HepG2 (cell line): ENCODE data around the gene ATG16L2. TPM values are rescaled to one million over a fixed set of nuclear protein-coding genes. Genes with fewer than 3 reads are reported as not detected.

Source experiments
- AFF4 ChIP-seq: sonication (generic); formaldehyde crosslinking; IDR thresholded peaks from 2 replicates; pipeline ENCODE4 v1.4.0; 2020; ENCODE audit warnings: missing genetic modification reagents
- ASH2L ChIP-seq: fragments of 300-600, 200-600 bp; sonication (generic); IDR thresholded peaks from 2 replicates; pipeline ENCODE4 v1.7.0; 2017; ENCODE audit warnings: low read depth, mild to moderate bottlenecking, moderate library complexity, mixed read lengths, low read length; ENCODE audit not compliant: insufficient read length
- MED13 ChIP-seq: sonication (generic); formaldehyde crosslinking; IDR thresholded peaks from 2 replicates; pipeline ENCODE4 v1.5.0; 2020; ENCODE audit warnings: missing genetic modification reagents
- PRMT3 ChIP-seq: sonication (generic); formaldehyde crosslinking; IDR thresholded peaks from 2 replicates; pipeline ENCODE4 v1.8.1; 2022; ENCODE audit warnings: low read depth, mild to moderate bottlenecking, moderate library complexity, missing genetic modification reagents, borderline replicate concordance
- SALL1 ChIP-seq: sonication (generic); formaldehyde crosslinking; IDR thresholded peaks from 2 replicates; pipeline ENCODE4 v1.8.0; 2022; ENCODE audit warnings: mild to moderate bottlenecking, missing genetic modification reagents
- SATB2 ChIP-seq: sonication (generic); formaldehyde crosslinking; IDR thresholded peaks from 2 replicates; pipeline ENCODE4 v1.5.0; 2020; ENCODE audit warnings: missing genetic modification reagents
- SKI ChIP-seq: fragments of 450-650 bp; IDR thresholded peaks from one replicate; pipeline ENCODE4 v1.6.1; 2018; ENCODE audit warnings: mild to moderate bottlenecking; ENCODE audit not compliant: partially characterized antibody
- TSC22D2 ChIP-seq: sonication (generic); formaldehyde crosslinking; IDR thresholded peaks from 2 replicates; pipeline ENCODE4 v1.5.1; 2020; ENCODE audit warnings: missing genetic modification reagents, mild to moderate bottlenecking, borderline replicate concordance
- ZBTB8A ChIP-seq: sonication (generic); formaldehyde crosslinking; IDR thresholded peaks from 2 replicates; pipeline ENCODE4 v1.4.0; 2020; ENCODE audit warnings: mild to moderate bottlenecking, low read depth, missing genetic modification reagents, borderline replicate concordance
- ZNF101 ChIP-seq: sonication (generic); formaldehyde crosslinking; IDR thresholded peaks from 2 replicates; pipeline ENCODE4 v1.4.0; 2020; ENCODE audit warnings: mild to moderate bottlenecking, low read depth, missing genetic modification reagents, borderline replicate concordance
- ZNF850 ChIP-seq: sonication (generic); formaldehyde crosslinking; conservative IDR thresholded peaks from 2 replicates; pipeline ENCODE4 v1.9.0; 2021; ENCODE audit warnings: mild to moderate bottlenecking, missing genetic modification reagents
- polyA plus RNA-seq, 8 experiments: library from polyadenylated mRNA; depleted of rRNA in 3 of 8; stranded (reverse) in 7 of 8; unstranded in 1 of 8; fragments of >200 nt; fragmentation: Illumina TruSeq in 4 of 8; extraction: Trizol in 4 of 8; gene quantifications; 2 replicates each; pipeline versions ENCODE4 v1.2.1 to v1.2.3, GENCODE V29; 2011 to 2016; ENCODE audit warnings: low read depth in 4 of 8, missing spikeins in 1 of 8, mixed read lengths in 1 of 8; ENCODE audit not compliant: insufficient read depth in 1 of 8
- total RNA-seq, 5 experiments: library from RNA; depleted of rRNA; stranded (reverse); fragments of >200 nt; fragmentation: Illumina TruSeq; extraction: Trizol; gene quantifications; 2 replicates each; pipeline ENCODE4 v1.2.3, GENCODE V29; 2016; ENCODE audit warnings: low read depth in 1 of 5
- TF ChIP-seq, protein P1 (sequence below): sonication (generic); formaldehyde crosslinking; IDR thresholded peaks from one replicate; pipeline ENCODE4 v1.5.1; 2020; ENCODE audit warnings: mild to moderate bottlenecking, missing genetic modification reagents; ENCODE audit errors: not compliant biosample characterization
- TF ChIP-seq, protein P2 (sequence below): sonication (generic); formaldehyde crosslinking; IDR thresholded peaks from 2 replicates; pipeline ENCODE4 v1.8.1; 2023; ENCODE audit warnings: mild to moderate bottlenecking, missing genetic modification reagents

Gene ATG16L2
- total and polyA plus RNA-seq, 2 of the 13 experiments (the other 11 are each of a cell fraction or from before 2014, with no cell fraction given): 6.2 to 14.8 TPM

DNA sequence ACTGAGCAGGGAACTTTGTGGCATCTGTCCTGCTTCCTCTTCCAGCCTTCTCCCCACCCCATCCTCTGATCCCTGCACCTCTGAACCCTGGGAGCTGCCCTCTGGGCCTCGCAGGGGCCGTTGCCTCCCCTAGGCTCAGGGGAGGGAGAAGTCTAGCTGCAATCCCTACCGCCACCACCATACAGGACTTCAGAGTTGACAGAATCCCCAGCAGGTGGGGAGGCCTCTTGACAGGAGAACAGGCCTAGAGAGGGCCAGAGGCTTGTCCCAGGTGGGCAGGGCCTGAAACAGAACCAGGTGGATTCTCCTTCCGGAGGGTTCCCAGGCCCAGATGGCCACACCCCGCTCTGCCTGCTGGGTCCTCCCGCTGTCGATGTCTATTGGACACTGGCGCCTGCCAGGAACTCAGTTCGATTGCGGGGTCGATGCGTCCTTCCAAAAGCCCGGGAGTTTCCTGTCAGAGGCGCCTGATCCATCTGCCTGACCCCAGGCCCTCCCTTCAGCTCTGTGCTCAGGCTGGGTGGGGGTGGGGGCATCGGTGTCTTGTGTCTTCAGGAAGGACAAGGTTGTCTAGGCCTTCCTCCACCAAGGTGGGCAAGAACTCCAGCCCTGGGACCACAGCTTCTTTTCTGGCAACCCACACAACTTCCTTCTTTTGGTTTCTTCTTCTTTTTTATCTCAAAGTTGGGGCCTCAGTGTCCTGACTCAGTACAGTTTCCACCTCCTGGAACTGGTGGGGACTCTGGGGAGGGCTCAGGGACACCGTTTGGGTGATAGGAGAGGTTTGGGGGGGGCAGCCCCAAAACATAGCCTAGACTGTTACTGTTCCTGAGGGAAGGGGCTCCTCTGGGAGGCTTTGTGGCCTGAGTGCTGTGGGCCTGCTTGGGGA, 26.8 kb upstream of the ATG16L2 start (continued):
- TF ChIP-seq, protein P1, sequence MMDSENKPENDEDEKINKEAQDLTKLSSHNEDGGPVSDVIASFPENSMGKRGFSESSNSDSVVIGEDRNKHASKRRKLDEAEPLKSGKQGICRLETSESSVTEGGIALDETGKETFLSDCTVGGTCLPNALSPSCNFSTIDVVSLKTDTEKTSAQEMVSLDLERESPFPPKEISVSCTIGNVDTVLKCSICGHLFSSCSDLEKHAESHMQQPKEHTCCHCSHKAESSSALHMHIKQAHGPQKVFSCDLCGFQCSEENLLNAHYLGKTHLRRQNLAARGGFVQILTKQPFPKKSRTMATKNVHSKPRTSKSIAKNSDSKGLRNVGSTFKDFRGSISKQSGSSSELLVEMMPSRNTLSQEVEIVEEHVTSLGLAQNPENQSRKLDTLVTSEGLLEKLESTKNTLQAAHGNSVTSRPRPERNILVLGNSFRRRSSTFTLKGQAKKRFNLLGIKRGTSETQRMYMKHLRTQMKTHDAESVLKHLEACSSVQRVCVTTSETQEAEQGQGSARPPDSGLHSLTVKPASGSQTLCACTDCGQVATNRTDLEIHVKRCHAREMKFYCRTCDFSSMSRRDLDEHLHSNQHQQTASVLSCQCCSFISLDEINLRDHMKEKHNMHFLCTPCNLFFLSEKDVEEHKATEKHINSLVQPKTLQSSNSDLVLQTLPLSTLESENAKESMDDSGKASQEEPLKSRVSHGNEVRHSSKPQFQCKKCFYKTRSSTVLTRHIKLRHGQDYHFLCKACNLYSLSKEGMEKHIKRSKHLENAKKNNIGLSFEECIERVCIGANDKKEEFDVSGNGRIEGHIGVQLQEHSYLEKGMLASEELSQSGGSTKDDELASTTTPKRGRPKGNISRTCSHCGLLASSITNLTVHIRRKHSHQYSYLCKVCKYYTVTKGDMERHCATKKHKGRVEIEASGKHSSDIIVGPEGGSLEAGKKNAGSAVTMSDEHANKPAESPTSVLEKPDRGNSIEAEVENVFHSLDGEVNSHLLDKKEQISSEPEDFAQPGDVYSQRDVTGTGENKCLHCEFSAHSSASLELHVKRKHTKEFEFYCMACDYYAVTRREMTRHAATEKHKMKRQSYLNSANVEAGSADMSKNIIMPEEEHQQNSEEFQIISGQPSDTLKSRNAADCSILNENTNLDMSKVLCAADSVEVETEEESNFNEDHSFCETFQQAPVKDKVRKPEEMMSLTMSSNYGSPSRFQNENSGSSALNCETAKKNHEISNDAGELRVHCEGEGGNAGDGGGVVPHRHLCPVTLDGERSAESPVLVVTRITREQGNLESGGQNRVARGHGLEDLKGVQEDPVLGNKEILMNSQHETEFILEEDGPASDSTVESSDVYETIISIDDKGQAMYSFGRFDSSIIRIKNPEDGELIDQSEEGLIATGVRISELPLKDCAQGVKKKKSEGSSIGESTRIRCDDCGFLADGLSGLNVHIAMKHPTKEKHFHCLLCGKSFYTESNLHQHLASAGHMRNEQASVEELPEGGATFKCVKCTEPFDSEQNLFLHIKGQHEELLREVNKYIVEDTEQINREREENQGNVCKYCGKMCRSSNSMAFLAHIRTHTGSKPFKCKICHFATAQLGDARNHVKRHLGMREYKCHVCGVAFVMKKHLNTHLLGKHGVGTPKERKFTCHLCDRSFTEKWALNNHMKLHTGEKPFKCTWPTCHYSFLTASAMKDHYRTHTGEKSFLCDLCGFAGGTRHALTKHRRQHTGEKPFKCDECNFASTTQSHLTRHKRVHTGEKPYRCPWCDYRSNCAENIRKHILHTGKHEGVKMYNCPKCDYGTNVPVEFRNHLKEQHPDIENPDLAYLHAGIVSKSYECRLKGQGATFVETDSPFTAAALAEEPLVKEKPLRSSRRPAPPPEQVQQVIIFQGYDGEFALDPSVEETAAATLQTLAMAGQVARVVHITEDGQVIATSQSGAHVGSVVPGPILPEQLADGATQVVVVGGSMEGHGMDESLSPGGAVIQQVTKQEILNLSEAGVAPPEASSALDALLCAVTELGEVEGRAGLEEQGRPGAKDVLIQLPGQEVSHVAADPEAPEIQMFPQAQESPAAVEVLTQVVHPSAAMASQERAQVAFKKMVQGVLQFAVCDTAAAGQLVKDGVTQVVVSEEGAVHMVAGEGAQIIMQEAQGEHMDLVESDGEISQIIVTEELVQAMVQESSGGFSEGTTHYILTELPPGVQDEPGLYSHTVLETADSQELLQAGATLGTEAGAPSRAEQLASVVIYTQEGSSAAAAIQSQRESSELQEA: no peak
- TF ChIP-seq ZNF850 (CRISPR knock-in tag) (no peak), SATB2 (CRISPR knock-in tag) (no peak), ZBTB8A (CRISPR knock-in tag) (0 out of 2 replicates have a peak, but pooled peaks have one; percentile 39), MED13 (CRISPR knock-in tag) (no peak), TSC22D2 (CRISPR knock-in tag) (no peak), SKI (no peak), PRMT3 (no peak), ZNF101 (CRISPR knock-in tag) (0 out of 2 replicates have a peak, but pooled peaks have one; percentile 56), AFF4 (CRISPR knock-in tag) (no peak), SALL1 (CRISPR knock-in tag) (peak; percentile 89), ASH2L (peak; percentile 36)
- TF ChIP-seq, protein P2, sequence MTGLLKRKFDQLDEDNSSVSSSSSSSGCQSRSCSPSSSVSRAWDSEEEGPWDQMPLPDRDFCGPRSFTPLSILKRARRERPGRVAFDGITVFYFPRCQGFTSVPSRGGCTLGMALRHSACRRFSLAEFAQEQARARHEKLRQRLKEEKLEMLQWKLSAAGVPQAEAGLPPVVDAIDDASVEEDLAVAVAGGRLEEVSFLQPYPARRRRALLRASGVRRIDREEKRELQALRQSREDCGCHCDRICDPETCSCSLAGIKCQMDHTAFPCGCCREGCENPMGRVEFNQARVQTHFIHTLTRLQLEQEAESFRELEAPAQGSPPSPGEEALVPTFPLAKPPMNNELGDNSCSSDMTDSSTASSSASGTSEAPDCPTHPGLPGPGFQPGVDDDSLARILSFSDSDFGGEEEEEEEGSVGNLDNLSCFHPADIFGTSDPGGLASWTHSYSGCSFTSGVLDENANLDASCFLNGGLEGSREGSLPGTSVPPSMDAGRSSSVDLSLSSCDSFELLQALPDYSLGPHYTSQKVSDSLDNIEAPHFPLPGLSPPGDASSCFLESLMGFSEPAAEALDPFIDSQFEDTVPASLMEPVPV (CRISPR knock-in tag): peak; percentile 27; the same call in 1 of the 2 replicates
